GM12878 (cell line): ENCODE results near the gene DPM2. TPM values are rescaled to one million over a fixed set of nuclear protein-coding genes. Genes with fewer than 3 reads are reported as not detected.

Source experiments
- BCLAF1 ChIP-seq: fragments of 450-650 bp; IDR thresholded peaks from 2 replicates; pipeline ENCODE4 v1.6.1; 2017; ENCODE audit warnings: antibody characterized with exemption, mild to moderate bottlenecking, moderate library complexity
- CBFB ChIP-seq: IDR thresholded peaks from 2 replicates; pipeline ENCODE4 v1.6.1; 2016; ENCODE audit warnings: antibody characterized with exemption, low read depth
- DPF2 ChIP-seq: fragments of 450-650 bp; IDR thresholded peaks from 2 replicates; pipeline ENCODE4 v1.6.1; 2017; ENCODE audit warnings: mild to moderate bottlenecking
- IKZF2 ChIP-seq, 2 experiments: fragments of 450-650 bp; IDR thresholded peaks; 2 replicates each; pipeline ENCODE4 v1.6.1; 2017; ENCODE audit warnings: mild to moderate bottlenecking in 2 of 2, moderate library complexity in 2 of 2
- NFXL1 ChIP-seq: fragments of 450-650 bp; IDR thresholded peaks from 2 replicates; pipeline ENCODE4 v1.6.1; 2017; ENCODE audit warnings: antibody characterized with exemption, mild to moderate bottlenecking, borderline replicate concordance
- polyA plus RNA-seq, 11 experiments: library from polyadenylated mRNA; depleted of rRNA in 4 of 11; unstranded in 6 of 11; stranded (reverse) in 5 of 11; fragments of >200 nt; fragmentation: Nextera tagmentation in 4 of 11; fragmentation: Illumina TruSeq in 1 of 11; extraction: Ambion mirVana in 4 of 11; extraction: Trizol in 1 of 11; gene quantifications; 1 replicate in 1 of 11; 2 replicates in 10 of 11; pipeline versions ENCODE4 v1.2.1 to v1.2.3, GENCODE V29; 2011 to 2016; ENCODE audit warnings: inconsistent platforms in 2 of 11, missing spikeins in 2 of 11, low read depth in 1 of 11
- total RNA-seq, 4 experiments: library from RNA; depleted of rRNA in 3 of 4; stranded (reverse); fragments of >200 nt in 3 of 4; fragmentation: Illumina TruSeq in 1 of 4; extraction: Trizol in 1 of 4; gene quantifications; 2 replicates each; pipeline versions ENCODE4 v1.2.1 to v1.2.3, GENCODE V29; 2013 to 2021
- TF ChIP-seq, protein P1 (sequence below): fragments of 450-650 bp; IDR thresholded peaks from 2 replicates; pipeline ENCODE4 v1.6.1; 2017; ENCODE audit warnings: mild to moderate bottlenecking, moderate library complexity

The DPM2 gene
- total and polyA plus RNA-seq, 10 of the 15 experiments (the other 5 are each of a cell fraction or from before 2014, with no cell fraction given) = 22.7 to 77.9 (median 44.7) TPM

- no peak for TF ChIP-seq BCLAF1
- TF ChIP-seq IKZF2 (IDR thresholded peaks at IDR 0.05) = peak in 1 of 2 experiments; percentile 9; a peak in 1 of 4 replicates
- 0 out of 2 replicates have a peak, but pooled peaks have one; percentile 2 for TF ChIP-seq DPF2
- TF ChIP-seq, protein P1, sequence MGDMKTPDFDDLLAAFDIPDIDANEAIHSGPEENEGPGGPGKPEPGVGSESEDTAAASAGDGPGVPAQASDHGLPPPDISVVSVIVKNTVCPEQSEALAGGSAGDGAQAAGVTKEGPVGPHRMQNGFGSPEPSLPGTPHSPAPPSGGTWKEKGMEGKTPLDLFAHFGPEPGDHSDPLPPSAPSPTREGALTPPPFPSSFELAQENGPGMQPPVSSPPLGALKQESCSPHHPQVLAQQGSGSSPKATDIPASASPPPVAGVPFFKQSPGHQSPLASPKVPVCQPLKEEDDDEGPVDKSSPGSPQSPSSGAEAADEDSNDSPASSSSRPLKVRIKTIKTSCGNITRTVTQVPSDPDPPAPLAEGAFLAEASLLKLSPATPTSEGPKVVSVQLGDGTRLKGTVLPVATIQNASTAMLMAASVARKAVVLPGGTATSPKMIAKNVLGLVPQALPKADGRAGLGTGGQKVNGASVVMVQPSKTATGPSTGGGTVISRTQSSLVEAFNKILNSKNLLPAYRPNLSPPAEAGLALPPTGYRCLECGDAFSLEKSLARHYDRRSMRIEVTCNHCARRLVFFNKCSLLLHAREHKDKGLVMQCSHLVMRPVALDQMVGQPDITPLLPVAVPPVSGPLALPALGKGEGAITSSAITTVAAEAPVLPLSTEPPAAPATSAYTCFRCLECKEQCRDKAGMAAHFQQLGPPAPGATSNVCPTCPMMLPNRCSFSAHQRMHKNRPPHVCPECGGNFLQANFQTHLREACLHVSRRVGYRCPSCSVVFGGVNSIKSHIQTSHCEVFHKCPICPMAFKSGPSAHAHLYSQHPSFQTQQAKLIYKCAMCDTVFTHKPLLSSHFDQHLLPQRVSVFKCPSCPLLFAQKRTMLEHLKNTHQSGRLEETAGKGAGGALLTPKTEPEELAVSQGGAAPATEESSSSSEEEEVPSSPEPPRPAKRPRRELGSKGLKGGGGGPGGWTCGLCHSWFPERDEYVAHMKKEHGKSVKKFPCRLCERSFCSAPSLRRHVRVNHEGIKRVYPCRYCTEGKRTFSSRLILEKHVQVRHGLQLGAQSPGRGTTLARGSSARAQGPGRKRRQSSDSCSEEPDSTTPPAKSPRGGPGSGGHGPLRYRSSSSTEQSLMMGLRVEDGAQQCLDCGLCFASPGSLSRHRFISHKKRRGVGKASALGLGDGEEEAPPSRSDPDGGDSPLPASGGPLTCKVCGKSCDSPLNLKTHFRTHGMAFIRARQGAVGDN = peak; percentile 72
- no peak for TF ChIP-seq NFXL1
- no peak for TF ChIP-seq CBFB
These were observed 31.9 kb downstream of the DPM2 start (continued) for GRCh38 chr9:127905788-127906191.
